H9 (cell line): ENCODE results near the gene FNIP2. TPM values are rescaled to one million over a fixed set of nuclear protein-coding genes. Genes with fewer than 3 reads are reported as not detected.
"Not testable (repeated sequence)": the region's sequence is repeated elsewhere in the genome, so short reads cannot be mapped to it uniquely, and the experiment has no call there.

Experiments used
- DNase-seq: peaks from one replicate; pipeline ENCODE4 v3.0.0-alpha.2; 2017
- H2AFZ ChIP-seq: one replicate; pipeline ENCODE4 v1.6.1; 2013; ENCODE audit warnings: mild to moderate bottlenecking, low read length, control low read depth, moderate library complexity
- H2AK5ac ChIP-seq: 2 replicates; pipeline ENCODE4 v1.6.1; 2013; ENCODE audit warnings: low read length, control low read depth, mixed read lengths; ENCODE audit not compliant: insufficient read length
- H2BK120ac ChIP-seq: one replicate; pipeline ENCODE4 v1.6.1; 2013; ENCODE audit warnings: low read depth, mild to moderate bottlenecking, low read length, control low read depth, inconsistent platforms; ENCODE audit not compliant: poor library complexity, severe bottlenecking
- H2BK12ac ChIP-seq: 2 replicates; pipeline ENCODE4 v1.6.1; 2013; ENCODE audit warnings: low read length, control low read depth, mixed read lengths, low read depth; ENCODE audit not compliant: insufficient read length
- H2BK15ac ChIP-seq: 2 replicates; pipeline ENCODE4 v1.6.1; 2013; ENCODE audit warnings: low read depth, low read length, control low read depth
- H2BK20ac ChIP-seq: one replicate; pipeline ENCODE4 v1.6.1; 2013; ENCODE audit warnings: low read depth, mild to moderate bottlenecking, low read length, control low read depth, inconsistent platforms; ENCODE audit not compliant: poor library complexity, severe bottlenecking
- H2BK5ac ChIP-seq: 2 replicates; pipeline ENCODE4 v1.6.1; 2013; ENCODE audit warnings: low read length, control low read depth, mixed read lengths; ENCODE audit not compliant: insufficient read length
- H3K14ac ChIP-seq: 2 replicates; pipeline ENCODE4 v1.6.1; 2013; ENCODE audit warnings: low read length, control low read depth; ENCODE audit not compliant: insufficient read depth
- H3K18ac ChIP-seq: 2 replicates; pipeline ENCODE4 v1.6.1; 2013; ENCODE audit warnings: low read depth, mild to moderate bottlenecking, mixed read lengths, low read length, control low read depth; ENCODE audit not compliant: insufficient read length
- H3K23ac ChIP-seq: 2 replicates; pipeline ENCODE4 v1.6.1; 2013; ENCODE audit warnings: low read length, control low read depth, mixed read lengths, low read depth; ENCODE audit not compliant: insufficient read length
- H3K23me2 ChIP-seq: 2 replicates; pipeline ENCODE4 v1.6.1; 2013; ENCODE audit warnings: low read depth, mild to moderate bottlenecking, mixed read lengths, low read length, control low read depth; ENCODE audit not compliant: insufficient read length, poor library complexity, severe bottlenecking
- H3K27ac ChIP-seq: 2 replicates; pipeline ENCODE4 v1.5.1; 2013; ENCODE audit warnings: low read length, control low read depth, mixed read lengths, low read depth; ENCODE audit not compliant: insufficient read length
- H3K27me3 ChIP-seq: 2 replicates; pipeline ENCODE4 v1.6.1; 2013; ENCODE audit warnings: low read length, control low read depth, inconsistent platforms; ENCODE audit not compliant: insufficient read depth
- H3K4ac ChIP-seq: 2 replicates; pipeline ENCODE4 v1.6.1; 2013; ENCODE audit warnings: low read depth, mild to moderate bottlenecking, control low read depth, inconsistent platforms, low read length, moderate library complexity
- H3K4me1 ChIP-seq: 2 replicates; pipeline ENCODE4 v1.6.1; 2013; ENCODE audit warnings: low read length, control low read depth, inconsistent platforms; ENCODE audit not compliant: insufficient read depth
- H3K4me2 ChIP-seq: 2 replicates; pipeline ENCODE4 v1.6.1; 2013; ENCODE audit warnings: low read length, control low read depth, mixed read lengths; ENCODE audit not compliant: insufficient read length, insufficient read depth
- H3K56ac ChIP-seq: 2 replicates; pipeline ENCODE4 v1.6.1; 2013; ENCODE audit warnings: low read depth, mild to moderate bottlenecking, mixed read lengths, low read length, control low read depth; ENCODE audit not compliant: insufficient read length
- H3K79me1 ChIP-seq: 2 replicates; pipeline ENCODE4 v1.6.1; 2013; ENCODE audit warnings: low read depth, mild to moderate bottlenecking, moderate library complexity, low read length, control low read depth, inconsistent platforms; ENCODE audit not compliant: insufficient read depth, poor library complexity, severe bottlenecking
- H3K79me2 ChIP-seq: 2 replicates; pipeline ENCODE4 v1.6.1; 2013; ENCODE audit warnings: low read length, control low read depth, inconsistent platforms; ENCODE audit not compliant: insufficient read depth
- H3K9ac ChIP-seq: 2 replicates; pipeline ENCODE4 v1.6.1; 2013; ENCODE audit warnings: low read length, control low read depth, mixed read lengths; ENCODE audit not compliant: insufficient read length; ENCODE audit errors: extremely low read depth
- H3K9me3 ChIP-seq: one replicate; pipeline ENCODE4 v1.6.1; 2013; ENCODE audit warnings: low read depth, low read length, inconsistent platforms; ENCODE audit not compliant: control insufficient read depth
- H3T11ph ChIP-seq: one replicate; pipeline ENCODE4 v1.6.1; 2013; ENCODE audit warnings: mild to moderate bottlenecking, low read length, control low read depth, inconsistent platforms
- H4K20me1 ChIP-seq: one replicate; pipeline ENCODE4 v1.6.1; 2013; ENCODE audit not compliant: control insufficient read depth, insufficient read length, insufficient read depth
- H4K5ac ChIP-seq: 2 replicates; pipeline ENCODE4 v1.6.1; 2013; ENCODE audit warnings: low read depth, mild to moderate bottlenecking, mixed read lengths, low read length, control low read depth; ENCODE audit not compliant: insufficient read length
- H4K8ac ChIP-seq: replicated peaks from 2 replicates; pipeline ENCODE4 v1.6.1; 2013; ENCODE audit warnings: low read length, control low read depth, mixed read lengths, low read depth; ENCODE audit not compliant: insufficient read length
- H4K91ac ChIP-seq: 2 replicates; pipeline ENCODE4 v1.6.1; 2013; ENCODE audit warnings: low read depth, mild to moderate bottlenecking, moderate library complexity, mixed read lengths, low read length, control low read depth; ENCODE audit not compliant: insufficient read length
- H3K27ac Mint-ChIP-seq, 3 experiments: 2 replicates in 2 of 3; 3 replicates in 1 of 3; pipeline ENCODE4 v1.8.0; 2020 to 2021; ENCODE audit warnings: mixed read lengths in 3 of 3, mild to moderate bottlenecking in 1 of 3, moderate library complexity in 1 of 3
- H3K27me3 Mint-ChIP-seq: 2 replicates; pipeline ENCODE4 v1.8.0; 2021; ENCODE audit warnings: low read depth, mild to moderate bottlenecking, moderate library complexity, mixed read lengths
- H3K36me3 Mint-ChIP-seq, 3 experiments: 2 replicates in 2 of 3; 3 replicates in 1 of 3; pipeline ENCODE4 v1.8.0; 2020 to 2021; ENCODE audit warnings: low read depth in 3 of 3, mixed read lengths in 3 of 3; ENCODE audit not compliant: insufficient read depth in 1 of 3
- H3K4me1 Mint-ChIP-seq, 2 experiments: 2 replicates each; pipeline ENCODE4 v1.8.0; 2020; ENCODE audit warnings: mixed read lengths in 2 of 2
- H3K4me3 Mint-ChIP-seq, 2 experiments: 2 replicates in 1 of 2; 3 replicates in 1 of 2; pipeline ENCODE4 v1.8.0; 2020 to 2021; ENCODE audit warnings: mild to moderate bottlenecking in 2 of 2, mixed read lengths in 2 of 2, moderate library complexity in 1 of 2
- H3K9me3 Mint-ChIP-seq, 2 experiments: 2 replicates in 1 of 2; 3 replicates in 1 of 2; pipeline ENCODE4 v1.8.0; 2020; ENCODE audit warnings: mild to moderate bottlenecking in 2 of 2, mixed read lengths in 2 of 2, moderate library complexity in 1 of 2
- WGBS: extraction: QIAGEN DNeasy Blood & Tissue Kit; methylation state at CpG from one replicate; pipeline ENCODE4 v1.1.7; 2013; ENCODE audit warnings: missing lambda C conversion rate, low lambda C conversion rate, mixed read lengths; ENCODE audit not compliant: insufficient read length; ENCODE audit errors: extremely low coverage; 5-methylcytosine and 5-hydroxymethylcytosine counted together
- total RNA-seq: library from RNA; stranded (reverse); gene quantifications from 2 replicates; pipeline ENCODE4 v1.2.1, GENCODE V29; 2021
- TF ChIP-seq, protein P1 (sequence below): fragments of 200-600 bp; sonication (generic); conservative IDR thresholded peaks from 3 replicates; pipeline ENCODE4 v1.8.0; 2021; ENCODE audit warnings: antibody characterized with exemption, mild to moderate bottlenecking

The FNIP2 gene
- total RNA-seq, 1 experiment from 2014 or later = 9.6 TPM

DNA sequence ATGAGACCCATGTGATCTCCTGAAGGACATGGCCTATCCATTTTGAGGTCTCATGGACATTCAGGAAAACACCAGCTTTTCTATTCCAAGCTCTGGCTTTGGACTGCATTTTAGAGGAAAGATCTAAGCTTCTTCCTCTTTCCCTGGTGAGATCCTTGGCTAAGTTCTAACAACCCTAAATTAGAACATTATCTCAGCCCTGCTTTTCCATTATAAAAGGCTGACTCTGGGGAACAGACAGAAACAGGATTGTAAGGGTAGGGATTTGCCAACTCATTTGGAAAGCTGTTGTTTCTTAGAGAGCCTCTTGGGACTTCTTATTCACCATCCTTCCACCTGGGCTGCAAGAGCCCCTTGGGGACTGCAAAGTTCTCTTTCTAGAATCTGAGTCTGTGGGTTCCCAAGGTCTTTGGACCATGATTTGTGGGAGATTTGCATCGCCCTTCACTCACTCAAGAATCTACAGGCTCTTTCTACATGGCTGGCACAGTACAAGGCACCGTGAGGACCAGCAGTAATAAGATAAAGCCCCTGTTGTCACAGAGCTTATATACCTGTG, 146.9 kb downstream of the FNIP2 start:
- Histone ChIP-seq H4K5ac (no peak overlapping the region), H3K79me1 (no peaks in the 10 kb centered on the region), H3K79me2 (no peaks in the 10 kb centered on the region), H4K8ac (no peak overlapping the region), H2BK120ac (no peak overlapping the region), H3K56ac (no peak overlapping the region), H2BK12ac (no peak overlapping the region), H3K4ac (no peak overlapping the region), H3K9me3 (no peaks in the 10 kb centered on the region), H3K23me2 (no peaks in the 10 kb centered on the region), H2BK20ac (no peak overlapping the region), H3K18ac (no peak overlapping the region), H2BK15ac (no peak overlapping the region), H3K27ac (no peak overlapping the region), H4K20me1 (no peaks in the 10 kb centered on the region), H2AFZ (no peak overlapping the region), H3T11ph (no peak overlapping the region), H3K14ac (no peak overlapping the region), H3K4me1 (no peaks in the 10 kb centered on the region), H4K91ac (no peak overlapping the region), H3K27me3 (no peaks in the 10 kb centered on the region), H3K9ac (no peak overlapping the region), H3K4me2 (no peak overlapping the region), H2BK5ac (no peak overlapping the region), H3K23ac (no peak overlapping the region), H2AK5ac (no peak overlapping the region)
- no CpG with 5 or more reads among the region's 2 CpGs for WGBS
- TF ChIP-seq, protein P1, sequence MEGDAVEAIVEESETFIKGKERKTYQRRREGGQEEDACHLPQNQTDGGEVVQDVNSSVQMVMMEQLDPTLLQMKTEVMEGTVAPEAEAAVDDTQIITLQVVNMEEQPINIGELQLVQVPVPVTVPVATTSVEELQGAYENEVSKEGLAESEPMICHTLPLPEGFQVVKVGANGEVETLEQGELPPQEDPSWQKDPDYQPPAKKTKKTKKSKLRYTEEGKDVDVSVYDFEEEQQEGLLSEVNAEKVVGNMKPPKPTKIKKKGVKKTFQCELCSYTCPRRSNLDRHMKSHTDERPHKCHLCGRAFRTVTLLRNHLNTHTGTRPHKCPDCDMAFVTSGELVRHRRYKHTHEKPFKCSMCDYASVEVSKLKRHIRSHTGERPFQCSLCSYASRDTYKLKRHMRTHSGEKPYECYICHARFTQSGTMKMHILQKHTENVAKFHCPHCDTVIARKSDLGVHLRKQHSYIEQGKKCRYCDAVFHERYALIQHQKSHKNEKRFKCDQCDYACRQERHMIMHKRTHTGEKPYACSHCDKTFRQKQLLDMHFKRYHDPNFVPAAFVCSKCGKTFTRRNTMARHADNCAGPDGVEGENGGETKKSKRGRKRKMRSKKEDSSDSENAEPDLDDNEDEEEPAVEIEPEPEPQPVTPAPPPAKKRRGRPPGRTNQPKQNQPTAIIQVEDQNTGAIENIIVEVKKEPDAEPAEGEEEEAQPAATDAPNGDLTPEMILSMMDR = no peak
- Mint-ChIP-seq H3K9me3 (peaks cover 7 to 8% of the 10 kb centered on the region in 2 experiments), H3K27me3 (no peaks in the 10 kb centered on the region), H3K27ac (no peak overlapping the region), H3K4me3 (no peak overlapping the region), H3K36me3 (peaks cover 3 to 7% (median 6%) of the 10 kb centered on the region in 3 experiments), H3K4me1 (peaks cover 8 to 17% of the 10 kb centered on the region in 2 experiments)
- no peak for DNase-seq

DNA sequence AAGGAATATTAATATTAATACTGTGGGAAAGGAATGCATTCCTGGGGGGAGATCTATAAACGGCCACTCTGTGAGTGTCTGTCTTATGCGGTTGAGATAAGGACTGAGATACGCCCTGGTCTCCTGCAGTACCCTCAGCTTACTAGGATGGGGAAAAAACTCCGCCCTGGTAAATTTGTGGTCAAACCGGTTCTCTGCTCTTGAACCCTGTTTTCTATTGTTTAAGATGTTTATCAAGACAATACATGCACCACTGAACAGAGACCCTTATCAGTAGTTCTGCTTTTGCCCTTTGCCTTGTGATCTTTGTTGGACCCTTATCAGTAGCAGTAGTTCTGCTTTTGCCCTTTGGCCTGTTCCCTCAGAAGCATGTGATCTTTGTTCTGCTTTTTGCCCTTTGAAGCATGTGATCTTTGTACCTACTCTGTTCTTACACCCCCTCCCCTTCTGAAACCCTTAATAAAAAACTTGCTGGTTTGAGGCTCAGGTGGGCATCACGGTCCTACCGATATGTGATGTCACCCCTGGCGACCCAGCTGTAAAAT, 151.7 kb downstream of the FNIP2 start:
- not testable (repeated sequence) for H3K27me3 Mint-ChIP-seq, H2BK12ac ChIP-seq, H2BK5ac ChIP-seq, H3K9ac ChIP-seq, H3T11ph ChIP-seq, H3K56ac ChIP-seq, H2AFZ ChIP-seq, H3K4me1 ChIP-seq, H4K91ac ChIP-seq, DNase-seq, H3K14ac ChIP-seq, H3K27ac ChIP-seq, H3K4me3 Mint-ChIP-seq, H3K79me1 ChIP-seq, H4K5ac ChIP-seq, H3K23ac ChIP-seq, H3K4me2 ChIP-seq, H3K4ac ChIP-seq, H3K23me2 ChIP-seq, H2BK20ac ChIP-seq, H2BK15ac ChIP-seq, H4K20me1 ChIP-seq, H3K27me3 ChIP-seq, H3K27ac Mint-ChIP-seq, H3K9me3 ChIP-seq, H2AK5ac ChIP-seq, H3K18ac ChIP-seq, H2BK120ac ChIP-seq, H3K79me2 ChIP-seq, H4K8ac ChIP-seq
- H3K9me3 Mint-ChIP-seq = peaks cover 13 to 17% of the 10 kb centered on the region in 2 experiments
- no CpG with 5 or more reads among the region's 8 CpGs for WGBS
- H3K36me3 Mint-ChIP-seq = peaks cover 5 to 19% (median 12%) of the 10 kb centered on the region in 3 experiments
- H3K4me1 Mint-ChIP-seq = peaks cover 4 to 10% of the 10 kb centered on the region in 2 experiments
